Stomach (tissue), 9 donors: ENCODE results near the gene C11orf54. TPM values are rescaled to one million over a fixed set of nuclear protein-coding genes. Genes with fewer than 3 reads are reported as not detected.

Source experiments
- DNase-seq, 2 donors: peaks; one replicate each; pipeline versions ENCODE4 v3.0.0 to v3.0.0-alpha.2; 2013 to 2019
- H3K27ac ChIP-seq, 5 donors: fragments of 200-600 bp in 4 of 5; sonication (generic) in 4 of 5; one replicate each; pipeline ENCODE4 v1.5.1; 2013 to 2019; ENCODE audit warnings: mild to moderate bottlenecking in 1 of 5, moderate library complexity in 1 of 5
- H3K27me3 ChIP-seq, 3 donors: fragments of 200-600 bp; sonication (generic); one replicate each; pipeline ENCODE4 v1.5.1; 2017 to 2019; ENCODE audit warnings: mixed run types in 1 of 3
- H3K36me3 ChIP-seq, 4 donors: fragments of 200-600 bp; sonication (generic); 1 replicate in 3 of 4; 2 replicates in 1 of 4; pipeline ENCODE4 v1.5.1; 2016 to 2019
- H3K4me1 ChIP-seq, 4 donors: fragments of 200-600 bp; sonication (generic); one replicate each; pipeline ENCODE4 v1.5.1; 2016 to 2019
- H3K4me3 ChIP-seq, 4 donors: fragments of 200-600 bp; sonication (generic) in 3 of 4; one replicate each; pipeline ENCODE4 v1.5.1; 2016 to 2019; ENCODE audit warnings: mild to moderate bottlenecking in 1 of 4
- H3K9me3 ChIP-seq, 4 donors: fragments of 200-600 bp; sonication (generic); one replicate each; pipeline ENCODE4 v1.5.1; 2016 to 2019
- EP300 ChIP-seq: sonication (generic); formaldehyde crosslinking; IDR thresholded peaks from one replicate; pipeline ENCODE4 v1.6.1; 2017; ENCODE audit warnings: antibody characterized with exemption
- POLR2A ChIP-seq, 4 donors: fragments of 450-650 bp; IDR thresholded peaks; one replicate each; pipeline ENCODE4 v1.6.1; 2016; ENCODE audit warnings: antibody characterized with exemption in 4 of 4, control low read depth in 2 of 4, mild to moderate bottlenecking in 1 of 4, moderate library complexity in 1 of 4
- POLR2AphosphoS5 ChIP-seq, 3 donors: sonication (generic); formaldehyde crosslinking; IDR thresholded peaks; one replicate each; pipeline ENCODE4 v1.6.1; 2016; ENCODE audit warnings: antibody characterized with exemption in 3 of 3
- WGBS, 5 donors: extraction: QIAGEN DNeasy Blood & Tissue Kit in 3 of 5; methylation state at CpG; one replicate each; pipeline versions ENCODE4 v1.1.5 to v1.1.7; 2013 to 2018; 5-methylcytosine and 5-hydroxymethylcytosine counted together
- intact Hi-C: fragments of 100-400 bp; cut with DNase I; formaldehyde crosslinking; loops from one replicate; pipeline ENCODE4 v1.15.1; 2023; ENCODE audit warnings: low total_unique reads
- polyA plus RNA-seq, 3 donors: library from polyadenylated mRNA; stranded (reverse); fragments of 200-250 nt; gene quantifications; one replicate each; pipeline ENCODE4 v1.2.3, GENCODE V29; 2013
- total RNA-seq, 5 donors: library from RNA; depleted of rRNA; stranded (reverse); fragments of >200 nt; gene quantifications; one replicate each; pipeline versions ENCODE4 v1.1.0 to v1.2.3, GENCODE V29; 2014 to 2016
- TF ChIP-seq, protein P1 (sequence below), 7 experiments: fragments of 450-650 bp in 4 of 7; fragments of 200-600 bp in 3 of 7; sonication (generic) in 3 of 7; IDR thresholded peaks; one replicate each; pipeline ENCODE4 v1.5.1; 2016 to 2019; ENCODE audit warnings: antibody characterized with exemption in 7 of 7, control low read depth in 2 of 7, mild to moderate bottlenecking in 1 of 7
- donor health status: healthy with polysubstance abuse.
- donor health status: Bipolar disorder and iron deficiency.
- donor health status: healthy.

The C11orf54 gene
- total and polyA plus RNA-seq, 8 donors: 11.5 to 236 (median 27.8) TPM

DNA sequence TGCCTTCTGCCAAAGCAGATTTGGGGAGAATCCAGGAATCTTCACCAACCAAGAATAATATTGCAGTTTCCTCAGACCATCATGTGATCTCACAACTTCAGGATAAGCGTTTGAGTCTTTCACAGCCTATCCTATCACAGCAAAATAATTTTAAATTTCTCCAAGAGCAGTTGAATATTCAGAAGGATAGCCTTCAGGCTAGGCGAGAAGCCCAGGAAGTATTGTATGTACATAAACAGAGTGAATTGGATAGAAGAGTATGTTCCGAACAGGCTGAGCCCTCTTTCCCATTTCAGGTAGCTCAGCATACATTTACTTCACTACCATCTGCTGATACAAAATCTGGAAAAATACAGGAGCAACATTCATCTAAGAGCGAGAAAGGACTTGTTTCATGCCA, 43.9 kb upstream of the C11orf54 start:
- intact Hi-C loops: no loop called here
- no peak for DNase-seq
- TF ChIP-seq POLR2A (IDR thresholded peaks at IDR 0.05): no peak
- TF ChIP-seq, protein P1, sequence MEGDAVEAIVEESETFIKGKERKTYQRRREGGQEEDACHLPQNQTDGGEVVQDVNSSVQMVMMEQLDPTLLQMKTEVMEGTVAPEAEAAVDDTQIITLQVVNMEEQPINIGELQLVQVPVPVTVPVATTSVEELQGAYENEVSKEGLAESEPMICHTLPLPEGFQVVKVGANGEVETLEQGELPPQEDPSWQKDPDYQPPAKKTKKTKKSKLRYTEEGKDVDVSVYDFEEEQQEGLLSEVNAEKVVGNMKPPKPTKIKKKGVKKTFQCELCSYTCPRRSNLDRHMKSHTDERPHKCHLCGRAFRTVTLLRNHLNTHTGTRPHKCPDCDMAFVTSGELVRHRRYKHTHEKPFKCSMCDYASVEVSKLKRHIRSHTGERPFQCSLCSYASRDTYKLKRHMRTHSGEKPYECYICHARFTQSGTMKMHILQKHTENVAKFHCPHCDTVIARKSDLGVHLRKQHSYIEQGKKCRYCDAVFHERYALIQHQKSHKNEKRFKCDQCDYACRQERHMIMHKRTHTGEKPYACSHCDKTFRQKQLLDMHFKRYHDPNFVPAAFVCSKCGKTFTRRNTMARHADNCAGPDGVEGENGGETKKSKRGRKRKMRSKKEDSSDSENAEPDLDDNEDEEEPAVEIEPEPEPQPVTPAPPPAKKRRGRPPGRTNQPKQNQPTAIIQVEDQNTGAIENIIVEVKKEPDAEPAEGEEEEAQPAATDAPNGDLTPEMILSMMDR (IDR thresholded peaks at IDR 0.05): no peak
- TF ChIP-seq POLR2AphosphoS5 (IDR thresholded peaks at IDR 0.05): no peak
- no peak for TF ChIP-seq EP300
- H3K27me3 ChIP-seq: no peaks in the 10 kb centered on the region
- H3K9me3 ChIP-seq: no peaks in the 10 kb centered on the region
- no peak overlapping the region for H3K27ac ChIP-seq
- no peak overlapping the region for H3K4me3 ChIP-seq
- H3K36me3 ChIP-seq: peaks cover 25 to 98% (median 97%) of the 10 kb centered on the region in 4 donors
- no peaks in the 10 kb centered on the region for H3K4me1 ChIP-seq
- WGBS, 5 donors: 93 to 99% (median 97%) methylated on average over 4 of the region's 4 CpGs

DNA sequence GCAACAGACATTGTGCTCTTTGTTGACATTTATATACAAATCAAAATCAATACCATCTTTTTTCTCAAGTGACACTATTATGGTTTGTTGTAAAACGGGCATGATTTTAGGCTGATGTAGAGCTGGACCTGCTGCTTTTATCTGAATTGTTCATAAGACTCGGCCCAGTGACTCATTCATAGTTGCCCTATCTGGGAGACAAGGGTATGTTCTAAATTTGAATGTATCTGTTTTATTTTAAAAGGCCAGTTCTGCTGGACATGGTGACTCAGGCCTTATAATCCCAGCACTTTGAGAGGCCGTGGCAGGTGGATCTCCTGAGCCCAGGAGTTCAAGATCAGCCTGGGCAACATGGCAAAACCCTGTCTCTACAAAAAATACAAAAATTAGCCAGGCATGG, 40.6 kb upstream of the C11orf54 start:
- 86 to 95% (median 92%) methylated on average over 3 of the region's 3 CpGs for whole genome bisulfite sequencing, 5 donors
- H3K36me3 ChIP-seq: peaks cover 27 to 96% (median 92%) of the 10 kb centered on the region in 4 donors
- intact Hi-C loops: no loop called here

DNA sequence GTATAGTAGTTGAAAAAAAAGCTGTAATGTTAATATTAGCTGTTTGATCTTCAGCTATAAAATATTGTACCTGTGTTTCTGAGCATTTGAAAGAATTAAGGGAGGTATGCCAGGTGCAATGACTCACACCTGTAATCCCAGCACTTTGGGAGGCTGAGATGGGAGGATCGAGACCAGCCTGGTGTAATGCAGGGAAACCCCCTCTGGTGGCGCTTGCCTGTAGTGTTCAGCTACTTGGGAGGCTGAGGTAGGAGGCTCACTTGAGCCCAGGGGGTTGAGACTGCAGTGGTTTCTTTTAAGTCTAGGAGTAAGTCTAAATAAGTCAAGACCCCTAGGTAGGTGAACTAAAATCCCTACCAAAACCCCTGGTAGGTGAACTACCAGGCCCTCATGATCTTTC, 37.2 kb upstream of the C11orf54 start:
- WGBS, 5 donors: 95 to 100% (median 96%) methylated on average over 2 of the region's 2 CpGs
- no peaks in the 10 kb centered on the region for H3K27me3 ChIP-seq
- no peaks in the 10 kb centered on the region for H3K4me1 ChIP-seq
- no peak for DNase-seq
- TF ChIP-seq POLR2A (IDR thresholded peaks at IDR 0.05) (no peak), EP300 (no peak), POLR2AphosphoS5 (IDR thresholded peaks at IDR 0.05) (no peak)
- TF ChIP-seq, protein P1 (IDR thresholded peaks at IDR 0.05): no peak
- H3K4me3 ChIP-seq: no peak overlapping the region
- H3K36me3 ChIP-seq: peaks cover 26 to 96% (median 92%) of the 10 kb centered on the region in 4 donors
- H3K9me3 ChIP-seq: peaks cover 0 to 12% (median 4%) of the 10 kb centered on the region in 4 donors
- intact Hi-C loops: no loop called here
- H3K27ac ChIP-seq: no peak overlapping the region

More for the DNA sequence above, 40.6 kb upstream of the C11orf54 start:
- no peak for DNase-seq
- Histone ChIP-seq H3K4me1 (no peaks in the 10 kb centered on the region), H3K9me3 (no peaks in the 10 kb centered on the region), H3K27ac (no peak overlapping the region), H3K4me3 (no peak overlapping the region), H3K27me3 (no peaks in the 10 kb centered on the region)
- TF ChIP-seq, protein P1 (IDR thresholded peaks at IDR 0.05): no peak
- no peak for TF ChIP-seq EP300
- TF ChIP-seq POLR2A (IDR thresholded peaks at IDR 0.05): no peak
- no peak for TF ChIP-seq POLR2AphosphoS5 (IDR thresholded peaks at IDR 0.05)

DNA sequence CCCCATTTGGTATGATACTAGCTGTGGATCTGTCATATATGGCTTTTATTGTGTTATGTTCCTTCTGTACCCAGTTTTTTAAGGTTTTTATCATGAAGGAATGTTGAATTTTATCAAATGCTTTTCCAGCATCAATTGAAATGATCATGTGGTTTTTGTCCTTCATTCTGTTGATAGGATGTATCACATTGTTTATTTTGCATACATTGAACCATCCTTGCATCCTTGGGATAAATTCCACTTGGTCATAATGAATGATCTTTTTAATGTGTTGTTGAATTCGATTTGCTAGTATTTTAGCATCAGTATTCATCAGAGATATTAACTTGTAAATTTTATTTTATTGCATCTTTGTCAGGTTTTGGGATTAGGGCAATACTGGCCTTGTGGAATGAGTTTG, 31.2 kb upstream of the C11orf54 start:
- H3K27ac ChIP-seq: no peak overlapping the region
- no peak overlapping the region for H3K4me3 ChIP-seq
- H3K4me1 ChIP-seq: no peaks in the 10 kb centered on the region
- intact Hi-C loops: no loop called here
- peaks cover 0 to 28% (median 18%) of the 10 kb centered on the region in 4 donors for H3K9me3 ChIP-seq
- WGBS, 5 donors: 94 to 100% (median 98%) methylated on average over 1 of the region's 1 CpG
- H3K36me3 ChIP-seq: peaks cover 14 to 86% (median 79%) of the 10 kb centered on the region in 4 donors
- TF ChIP-seq, protein P1 (IDR thresholded peaks at IDR 0.05): no peak
- TF ChIP-seq POLR2A (IDR thresholded peaks at IDR 0.05) (no peak), EP300 (no peak), POLR2AphosphoS5 (IDR thresholded peaks at IDR 0.05) (no peak)
- no peak for DNase-seq
- no peaks in the 10 kb centered on the region for H3K27me3 ChIP-seq
